Heart left ventricle (tissue), 13 donors: ENCODE results near the gene HELZ.

Experiments used
- CTCF ChIP-seq, 12 donors: fragments of 200-600 bp; sonication (generic) in 4 of 12; IDR thresholded peaks; one replicate each; pipeline versions ENCODE4 v1.5.0 to v1.8.0; 2018 to 2022; ENCODE audit warnings: antibody characterized with exemption in 12 of 12, mild to moderate bottlenecking in 5 of 12
- POLR2A ChIP-seq, 2 donors: fragments of 450-650 bp; IDR thresholded peaks; one replicate each; pipeline ENCODE4 v1.6.1; 2017; ENCODE audit warnings: antibody characterized with exemption in 2 of 2, mild to moderate bottlenecking in 2 of 2, moderate library complexity in 2 of 2
- donor health status: ischemic (EF 13 %, LVEDD 7.1; RV severe dilation, severe dysfunction).
- donor health status: DM: no; HTN: yes; CAD: no.
- donor health status: DM: no; HTN: no; CAD: no.
- donor health status: ischemic (EF 25% LVEDD 6.9; RV normal size, moderate dysfunction).
- donor health status: ischemic (EF 25% LVEDD 5.7; RV mildly dilated, moderate dysfunction).
- donor health status: ischemic (EF 35%, LVEDD 5.7; RV mildly dilated, moderate dysfunction).
- donor health status: nonischemic (EF 11% LVEDD 7.7; RV severe dilation, severe dysfunction).
- donor health status: DM: yes; HTN: yes; CAD: no.
- donor health status: PGD.
- donor health status: ischemic (EF 29% LVEDD 5.4; RV normal size, mild dysfunction).
- donor health status: nonischemic (EF 23%, LVEDD 6.1; RV moderate dilation, normal function).

- TF ChIP-seq POLR2A (IDR thresholded peaks at IDR 0.05) (no peak), CTCF (IDR thresholded peaks at IDR 0.05) (peak; percentile 65 to 89 (median 82))
Observed at GRCh38 chr17:67293251-67294203, 48.5 kb upstream of the HELZ start.
